ENCODE data around the gene TNNC2. TPM values are rescaled to one million over a fixed set of nuclear protein-coding genes. Genes with fewer than 3 reads are reported as not detected.

Gene TNNC2
- total RNA-seq, 1 donor from 2014 or later, result 1.2 TPM

DNA sequence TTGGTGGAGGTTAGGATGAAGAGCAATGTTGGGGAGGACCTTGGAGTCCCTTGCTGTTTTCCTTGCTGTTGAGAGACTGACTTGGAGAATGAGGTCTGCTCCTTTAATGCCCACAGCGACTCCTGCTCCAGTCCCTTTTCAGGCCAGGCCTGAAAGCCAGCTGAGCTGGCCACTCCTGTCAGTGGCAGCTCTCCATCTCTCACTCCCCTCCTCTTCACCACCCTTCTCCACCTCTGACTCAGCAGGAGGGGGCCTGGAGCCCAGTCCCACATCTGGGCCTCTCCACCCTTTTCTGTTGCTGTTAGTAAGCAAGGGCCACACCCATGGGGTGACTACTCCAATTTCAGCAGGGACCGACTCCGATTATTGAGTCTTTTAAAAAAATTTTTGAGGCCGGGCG is 8.7 kb upstream of the TNNC2 start:
- TF ChIP-seq, protein P1, sequence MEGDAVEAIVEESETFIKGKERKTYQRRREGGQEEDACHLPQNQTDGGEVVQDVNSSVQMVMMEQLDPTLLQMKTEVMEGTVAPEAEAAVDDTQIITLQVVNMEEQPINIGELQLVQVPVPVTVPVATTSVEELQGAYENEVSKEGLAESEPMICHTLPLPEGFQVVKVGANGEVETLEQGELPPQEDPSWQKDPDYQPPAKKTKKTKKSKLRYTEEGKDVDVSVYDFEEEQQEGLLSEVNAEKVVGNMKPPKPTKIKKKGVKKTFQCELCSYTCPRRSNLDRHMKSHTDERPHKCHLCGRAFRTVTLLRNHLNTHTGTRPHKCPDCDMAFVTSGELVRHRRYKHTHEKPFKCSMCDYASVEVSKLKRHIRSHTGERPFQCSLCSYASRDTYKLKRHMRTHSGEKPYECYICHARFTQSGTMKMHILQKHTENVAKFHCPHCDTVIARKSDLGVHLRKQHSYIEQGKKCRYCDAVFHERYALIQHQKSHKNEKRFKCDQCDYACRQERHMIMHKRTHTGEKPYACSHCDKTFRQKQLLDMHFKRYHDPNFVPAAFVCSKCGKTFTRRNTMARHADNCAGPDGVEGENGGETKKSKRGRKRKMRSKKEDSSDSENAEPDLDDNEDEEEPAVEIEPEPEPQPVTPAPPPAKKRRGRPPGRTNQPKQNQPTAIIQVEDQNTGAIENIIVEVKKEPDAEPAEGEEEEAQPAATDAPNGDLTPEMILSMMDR (IDR thresholded peaks at IDR 0.05), result no peak
- Mint-ChIP-seq H3K9me3 (ENCODE audit: unreplicated experiment) (no peaks in the 10 kb centered on the region), H3K27me3 (ENCODE audit: unreplicated experiment) (no peaks in the 10 kb centered on the region), H3K27ac (ENCODE audit: unreplicated experiment) (peak overlapping the region; percentile 74), H3K4me1 (ENCODE audit: unreplicated experiment) (peaks cover 37% of the 10 kb centered on the region), H3K4me3 (ENCODE audit: unreplicated experiment) (peak overlapping the region; percentile 57), H3K36me3 (ENCODE audit: unreplicated experiment) (peaks cover 2% of the 10 kb centered on the region)
- DNase-seq (ENCODE audit: extremely low spot score, unreplicated experiment), result no peak

DNA sequence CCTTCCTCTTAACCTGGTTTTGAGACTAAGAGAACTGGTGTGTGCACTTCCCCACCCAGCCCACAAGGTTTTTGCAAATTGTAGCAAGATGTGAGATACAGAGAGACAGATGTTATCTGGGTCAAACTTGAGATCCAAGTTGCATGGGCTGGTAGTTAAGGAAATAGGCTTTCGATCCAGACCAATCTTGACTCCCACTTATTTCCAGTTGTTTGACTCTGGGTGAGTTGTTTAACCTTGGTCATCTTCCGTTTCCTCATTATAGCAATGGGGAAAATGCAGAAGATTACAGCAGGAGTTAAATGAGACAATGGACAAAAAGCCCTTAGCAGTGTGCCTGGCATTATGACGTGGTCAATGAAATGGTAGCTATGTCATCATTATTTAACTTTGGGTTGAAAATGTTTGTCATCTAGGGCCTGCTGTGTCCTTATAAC is 8.2 kb upstream of the TNNC2 start:
- no peak for DNase-seq (ENCODE audit: extremely low spot score, unreplicated experiment)
- TF ChIP-seq, protein P1 (IDR thresholded peaks at IDR 0.05), result no peak
- H3K4me3 Mint-ChIP-seq (ENCODE audit: unreplicated experiment), result peak overlapping the region; percentile 57
- no peaks in the 10 kb centered on the region for H3K27me3 Mint-ChIP-seq (ENCODE audit: unreplicated experiment)
- peaks cover 38% of the 10 kb centered on the region for H3K4me1 Mint-ChIP-seq (ENCODE audit: unreplicated experiment)
- peaks cover 2% of the 10 kb centered on the region for H3K36me3 Mint-ChIP-seq (ENCODE audit: unreplicated experiment)
- peak overlapping the region; percentile 74 for H3K27ac Mint-ChIP-seq (ENCODE audit: unreplicated experiment)
- H3K9me3 Mint-ChIP-seq (ENCODE audit: unreplicated experiment), result no peaks in the 10 kb centered on the region

DNA sequence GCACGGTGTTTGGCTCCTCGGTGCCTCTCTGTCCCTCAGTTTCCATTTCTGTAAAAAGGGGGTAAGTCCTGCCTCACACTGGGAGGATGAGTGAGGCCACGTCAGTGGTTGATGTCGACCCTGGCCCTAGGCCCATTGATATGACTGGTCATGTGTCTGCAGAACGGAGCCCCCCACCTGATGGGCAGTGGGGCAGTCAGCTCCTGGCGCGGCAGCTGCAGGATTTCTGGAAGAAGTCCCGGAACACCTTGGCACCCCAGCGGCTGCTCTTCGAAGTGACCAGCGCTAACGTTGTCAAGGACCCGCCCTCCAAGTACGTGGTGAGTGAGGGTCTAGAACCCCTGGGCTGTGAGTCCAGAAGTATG is 7.7 kb upstream of the TNNC2 start:
- H3K9me3 Mint-ChIP-seq (ENCODE audit: unreplicated experiment), result no peaks in the 10 kb centered on the region
- H3K4me1 Mint-ChIP-seq (ENCODE audit: unreplicated experiment), result peaks cover 39% of the 10 kb centered on the region
- TF ChIP-seq, protein P1 (IDR thresholded peaks at IDR 0.05), result no peak
- H3K36me3 Mint-ChIP-seq (ENCODE audit: unreplicated experiment), result peaks cover 2% of the 10 kb centered on the region
- peak overlapping the region; percentile 68 for H3K27ac Mint-ChIP-seq (ENCODE audit: unreplicated experiment)
- H3K27me3 Mint-ChIP-seq (ENCODE audit: unreplicated experiment), result no peaks in the 10 kb centered on the region
- peak overlapping the region; percentile 85 for H3K4me3 Mint-ChIP-seq (ENCODE audit: unreplicated experiment)
- DNase-seq (ENCODE audit: extremely low spot score, unreplicated experiment), result no peak

DNA sequence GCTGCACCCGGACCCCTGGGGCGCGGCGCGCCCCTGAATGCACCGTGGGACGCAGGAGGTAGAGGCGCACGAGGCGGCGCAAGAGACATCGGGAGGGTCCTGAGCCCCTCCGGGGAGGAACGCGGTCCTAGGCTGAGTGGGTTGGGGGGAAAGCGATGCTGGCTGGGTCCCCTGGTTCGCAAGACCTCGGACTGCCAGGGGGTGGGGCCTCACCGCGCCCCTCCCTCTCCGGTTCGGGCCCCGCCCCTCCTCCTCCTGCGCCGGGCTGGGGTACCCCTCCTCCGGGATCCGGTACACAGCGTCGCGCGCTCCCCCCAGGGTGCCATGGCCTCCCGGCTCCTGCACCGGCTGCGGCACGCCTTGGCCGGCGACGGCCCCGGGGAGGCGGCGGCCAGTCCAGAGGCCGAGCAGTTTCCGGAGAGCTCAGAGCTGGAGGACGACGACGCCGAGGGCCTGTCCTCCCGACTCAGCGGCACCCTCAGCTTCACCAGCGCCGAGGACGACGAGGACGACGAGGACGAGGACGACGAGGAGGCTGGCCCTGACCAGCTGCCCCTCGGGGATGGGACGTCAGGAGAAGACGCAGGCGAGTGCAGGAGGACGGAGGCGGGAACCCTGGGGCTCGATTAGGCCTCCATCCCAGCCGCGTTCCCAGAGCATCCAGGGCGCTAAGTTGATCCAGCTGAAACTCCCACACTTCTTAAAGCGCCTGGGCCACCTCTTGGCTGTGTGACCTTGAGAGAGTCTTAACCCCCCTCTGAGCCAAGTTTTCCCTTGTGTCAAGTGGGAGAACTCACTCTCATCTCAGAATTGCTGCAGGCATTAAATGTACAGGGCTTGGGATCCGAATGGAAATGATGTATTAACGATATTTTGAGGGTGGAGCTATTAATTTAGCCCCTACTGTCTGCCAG is 7.0 kb upstream of the TNNC2 start:
- TF ChIP-seq, protein P1 (IDR thresholded peaks at IDR 0.05), result no peak
- H3K4me1 Mint-ChIP-seq (ENCODE audit: unreplicated experiment), result peaks cover 39% of the 10 kb centered on the region
- H3K36me3 Mint-ChIP-seq (ENCODE audit: unreplicated experiment), result peaks cover 2% of the 10 kb centered on the region
- DNase-seq (ENCODE audit: extremely low spot score, unreplicated experiment), result peak; percentile 90
- H3K9me3 Mint-ChIP-seq (ENCODE audit: unreplicated experiment), result no peaks in the 10 kb centered on the region
- no peaks in the 10 kb centered on the region for H3K27me3 Mint-ChIP-seq (ENCODE audit: unreplicated experiment)
- peak overlapping the region; percentile 68 for H3K27ac Mint-ChIP-seq (ENCODE audit: unreplicated experiment)
- peak overlapping the region; percentile 85 for H3K4me3 Mint-ChIP-seq (ENCODE audit: unreplicated experiment)

Data from osteocyte (in vitro differentiated cells).